ENCODE data around the gene DOCK2.

GRCh38 chr5:169906745-169907649 is 269.9 kb downstream of the DOCK2 start:
- no peak for TF ChIP-seq CTCF (IDR thresholded peaks at IDR 0.05; ENCODE audit: low read length)
- TF ChIP-seq EZH2 (optimal IDR thresholded peaks at IDR 0.05; ENCODE audit: low read depth, low read length) = no peak

Measured in MM.1S (cell line).